Measurements from ENCODE around the gene DUSP8.
"Not testable (repeated sequence)": the region's sequence is repeated elsewhere in the genome, so short reads cannot be mapped to it uniquely, and the experiment has no call there.

DUSP8 gene

GRCh38 chr11:1516273-1517067 lies 55.6 kb downstream of the DUSP8 start:
- no peak for DNase-seq

GRCh38 chr11:1515082-1516060 lies 56.7 kb downstream of the DUSP8 start:
- DNase-seq, result peak in 50 of 56 donors; percentile 21 to 88 (median 60)

- DNase-seq, result peak in 9 of 56 donors; percentile 19 to 44 (median 31)
These were observed 57.6 kb downstream of the DUSP8 start for GRCh38 chr11:1514336-1515061.

- DNase-seq, result no peak
These were observed 58.5 kb downstream of the DUSP8 start for GRCh38 chr11:1513326-1514296.

- DNase-seq, result not testable (repeated sequence)
These were observed 59.4 kb downstream of the DUSP8 start for GRCh38 chr11:1512531-1513258.

GRCh38 chr11:1511937-1512496 lies 60.1 kb downstream of the DUSP8 start:
- no peak for DNase-seq

- no peak for DNase-seq
These were observed 61.1 kb downstream of the DUSP8 start for GRCh38 chr11:1510928-1511327.

- not testable (repeated sequence) for DNase-seq
These were observed 61.7 kb downstream of the DUSP8 start for GRCh38 chr11:1510351-1510750.

GRCh38 chr11:1509626-1510255 lies 62.3 kb downstream of the DUSP8 start:
- DNase-seq, result no peak

- no peak for DNase-seq
These were observed 63.1 kb downstream of the DUSP8 start for GRCh38 chr11:1508986-1509385.

GRCh38 chr11:1508491-1508891 lies 63.6 kb downstream of the DUSP8 start:
- DNase-seq, result no peak

- DNase-seq, result peak in 12 of 56 donors; percentile 17 to 53 (median 46)
These were observed 64.5 kb downstream of the DUSP8 start for GRCh38 chr11:1507381-1508140.

GRCh38 chr11:1506981-1507380 lies 65.1 kb downstream of the DUSP8 start:
- DNase-seq, result no peak

GRCh38 chr11:1505480-1505879 lies 66.6 kb downstream of the DUSP8 start:
- DNase-seq, result no peak

GRCh38 chr11:1504581-1505290 lies 67.3 kb downstream of the DUSP8 start:
- DNase-seq, result no peak

- DNase-seq, result no peak
These were observed 67.9 kb downstream of the DUSP8 start for GRCh38 chr11:1504138-1504537.

Data from amygdala (tissue), 56 donors.